CD4-positive, alpha-beta T cell treated with Interleukin-17A for 1 hour (primary cell): Measurements from ENCODE around the gene DCAF15.

Experiments used
- DNase-seq: peaks from one replicate; pipeline ENCODE4 v3.0.0-alpha.2; 2020

Gene DCAF15

GRCh38 chr19:13978351-13979243 lies 26.3 kb downstream of the DCAF15 start:
- DNase-seq: peak; percentile 50

DNA sequence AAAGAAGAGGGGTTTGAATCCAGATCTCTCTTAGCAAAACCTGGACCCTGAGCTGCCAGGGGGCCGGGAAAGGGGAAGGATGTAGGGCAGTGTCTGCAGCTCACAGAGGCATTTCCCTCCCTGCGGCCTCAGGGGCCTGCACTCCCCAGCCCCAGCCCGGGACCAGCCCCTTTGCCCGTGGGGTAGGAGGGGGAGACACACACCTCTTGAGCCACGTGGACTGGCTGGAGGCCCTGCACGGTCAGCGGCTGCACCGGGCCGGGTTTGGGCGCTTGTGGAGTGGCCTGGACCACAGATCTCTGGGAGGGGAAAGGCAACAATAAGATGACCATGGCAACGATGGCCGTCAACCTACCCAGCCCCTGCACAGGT lies 26.9 kb downstream of the DCAF15 start:
- DNase-seq: no peak

GRCh38 chr19:13979686-13980085 lies 27.4 kb downstream of the DCAF15 start:
- no peak for DNase-seq

DNA sequence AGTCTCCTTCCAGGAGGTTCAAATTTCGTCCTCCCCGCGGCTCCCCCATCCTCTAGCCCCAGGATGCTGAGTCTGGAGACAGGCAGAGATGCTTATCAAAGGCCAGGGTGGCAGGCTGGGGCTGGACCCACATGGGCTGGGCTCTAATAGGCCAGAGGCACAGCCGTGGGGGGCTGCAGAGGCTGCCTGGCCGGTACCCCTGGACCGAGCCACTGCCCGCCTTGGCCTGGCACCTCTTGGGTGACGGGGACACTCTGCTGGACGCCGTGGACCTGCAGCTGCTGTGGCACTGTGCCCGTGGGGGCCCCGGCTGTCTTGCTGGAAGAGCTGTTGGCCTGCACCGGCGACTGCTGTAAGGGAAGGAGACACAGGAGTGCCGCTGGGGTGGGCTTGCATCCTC lies 28.0 kb downstream of the DCAF15 start:
- no peak for DNase-seq

DNA sequence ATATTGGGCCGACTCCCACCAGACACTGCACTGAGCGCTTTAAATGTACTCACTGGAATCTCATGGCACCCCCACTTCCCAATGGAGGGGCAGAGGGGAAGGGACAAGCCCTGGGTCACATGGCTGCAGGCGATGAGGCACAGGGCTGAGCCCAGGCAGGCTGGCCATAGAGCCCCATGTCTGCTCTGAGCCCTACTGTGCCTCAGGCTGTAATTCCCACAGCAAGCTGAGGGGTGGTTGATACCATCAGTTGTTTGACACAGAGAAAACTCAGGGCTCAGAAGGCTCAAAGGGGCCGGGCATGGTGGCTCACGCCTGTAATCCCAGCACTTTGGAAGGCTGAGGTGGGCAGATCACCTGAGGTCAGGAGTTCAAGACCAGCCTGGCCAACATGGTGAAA lies 28.7 kb downstream of the DCAF15 start:
- no peak for DNase-seq

GRCh38 chr19:13981467-13981866 lies 29.2 kb downstream of the DCAF15 start:
- DNase-seq: no peak

DNA sequence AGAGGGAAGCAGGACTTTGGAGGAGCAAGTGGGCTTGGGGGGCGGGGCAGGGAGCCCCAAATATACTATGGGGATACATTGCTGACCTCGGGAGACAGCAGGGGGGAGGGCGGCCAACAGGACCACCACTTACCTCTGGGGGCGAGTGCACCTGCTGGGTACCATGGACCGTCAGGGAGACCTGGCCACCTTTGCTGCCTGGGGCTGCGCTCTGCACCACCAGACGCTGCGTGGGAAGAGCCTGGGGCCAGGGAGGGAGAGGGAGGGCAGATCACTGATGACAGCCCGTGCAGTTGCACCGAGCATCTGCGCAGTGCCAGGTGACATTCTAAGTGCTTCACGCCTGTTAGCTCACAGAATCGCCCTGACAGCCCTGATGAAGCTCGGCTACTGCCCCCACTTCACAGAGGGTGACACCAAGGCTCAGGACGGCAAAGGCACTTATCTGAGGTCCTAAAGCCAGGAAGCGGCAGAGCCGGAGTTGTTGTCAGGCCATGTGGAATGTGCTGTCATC lies 29.7 kb downstream of the DCAF15 start:
- no peak for DNase-seq

DNA sequence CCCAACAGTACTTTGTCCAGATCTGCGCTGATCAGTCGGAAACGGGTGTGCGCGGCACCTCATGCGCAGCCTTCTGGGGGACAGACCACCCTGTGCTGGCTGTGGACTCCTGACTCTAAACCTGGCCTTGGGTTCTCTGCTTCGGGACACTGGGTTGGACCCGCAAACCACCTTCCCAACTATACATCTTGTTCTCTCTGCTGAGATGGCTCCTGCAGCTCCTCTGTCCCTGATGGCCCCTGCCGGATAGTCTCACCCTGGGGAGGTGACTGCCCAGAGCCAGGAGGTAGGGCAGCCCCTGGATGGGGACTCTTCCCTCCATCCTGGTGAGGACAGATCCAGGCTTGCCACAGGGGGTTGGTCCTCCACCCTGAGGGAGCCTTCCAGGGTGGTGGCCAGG lies 30.5 kb downstream of the DCAF15 start:
- no peak for DNase-seq

- peak; percentile 58 for DNase-seq
These were observed 31.0 kb downstream of the DCAF15 start for GRCh38 chr19:13983213-13983889.

DNA sequence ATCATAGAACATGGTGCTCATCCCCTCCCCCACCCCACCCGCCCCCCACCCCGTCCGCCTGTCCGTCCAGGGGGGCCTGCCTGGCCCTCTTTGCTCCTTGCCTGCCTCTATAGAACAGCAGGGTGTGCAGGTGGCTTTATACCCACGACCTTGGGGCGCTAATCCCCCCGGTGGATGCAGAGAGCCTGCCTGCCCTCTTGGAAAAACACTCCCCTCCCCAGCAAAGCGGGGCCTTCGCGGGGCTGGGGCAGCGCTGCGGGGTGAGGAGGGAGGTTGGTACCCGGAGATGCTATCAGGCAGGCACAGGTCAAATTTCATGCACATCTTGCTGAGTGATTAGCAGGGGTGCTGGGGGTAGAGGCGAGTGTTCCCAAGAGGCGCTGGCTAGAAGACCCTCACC lies 31.9 kb downstream of the DCAF15 start:
- no peak for DNase-seq

DNA sequence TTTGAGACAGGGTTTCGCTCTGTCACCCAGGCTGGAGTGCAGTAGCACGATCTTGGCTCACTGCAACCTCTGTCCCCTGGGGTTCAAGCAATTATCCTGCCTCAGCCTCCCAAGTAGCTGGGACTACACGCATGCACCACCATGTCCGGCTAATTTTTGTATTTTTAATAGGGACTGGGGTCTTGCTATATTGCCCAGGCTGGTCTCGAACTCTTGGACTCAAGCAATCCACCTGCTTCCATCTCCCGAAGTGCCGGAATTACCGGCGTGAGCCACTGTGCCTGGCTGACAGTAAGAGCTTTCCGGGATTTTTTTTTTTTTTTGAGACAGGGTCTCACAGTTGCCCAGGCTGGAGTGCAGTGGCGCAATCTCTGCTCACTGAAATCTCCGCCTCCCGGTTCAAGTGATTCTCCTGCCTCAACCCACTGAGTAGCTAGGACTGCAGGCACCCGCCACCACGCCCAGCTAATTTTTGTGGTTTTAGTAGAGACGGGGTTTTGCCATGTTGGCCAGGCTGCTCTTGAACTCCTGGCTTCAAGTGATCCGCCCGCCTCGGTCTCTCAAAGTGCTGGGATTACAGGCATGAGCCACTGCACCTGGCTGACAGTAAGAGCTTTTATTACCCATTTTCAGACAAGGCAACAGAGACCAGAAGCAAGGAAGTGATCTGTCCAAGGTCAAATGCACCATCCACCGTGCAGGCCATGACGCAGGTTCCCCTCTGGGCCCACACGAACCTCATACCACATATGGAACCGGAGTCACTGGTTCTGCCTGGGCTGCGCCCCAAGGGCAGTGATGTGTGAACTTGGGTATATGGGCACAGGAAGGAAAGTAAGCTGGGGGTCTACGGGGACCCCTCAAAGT lies 32.8 kb downstream of the DCAF15 start:
- peak; percentile 49 for DNase-seq

DNA sequence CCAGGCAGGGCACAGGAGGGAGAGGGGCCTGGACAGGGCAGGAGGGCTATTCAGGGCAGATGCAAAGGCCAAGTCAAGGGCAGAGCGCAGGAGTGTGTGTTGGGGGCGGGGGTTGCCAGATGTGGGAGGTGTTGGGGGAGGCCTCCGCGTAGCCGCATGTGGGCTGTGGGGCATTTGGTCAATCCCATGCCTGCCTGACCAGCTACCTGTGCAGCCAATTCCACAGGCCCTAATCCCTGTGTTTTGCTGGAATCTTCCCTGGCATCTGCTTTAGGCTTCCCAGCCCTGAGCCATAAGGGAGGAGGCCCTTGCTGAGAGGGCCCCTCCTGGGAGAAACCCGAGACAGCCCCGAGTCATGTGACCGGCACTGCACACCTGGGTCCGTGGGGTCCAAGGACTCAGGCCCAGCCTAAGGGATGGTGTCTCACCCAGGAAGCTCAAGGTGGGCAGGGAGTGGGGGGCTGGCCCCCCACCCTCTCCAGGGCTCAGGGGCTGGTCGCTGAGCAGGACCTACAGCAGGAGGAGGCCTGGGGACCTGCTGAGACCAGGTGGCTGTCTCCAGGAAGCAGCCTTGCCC lies 33.5 kb downstream of the DCAF15 start:
- no peak for DNase-seq

DNA sequence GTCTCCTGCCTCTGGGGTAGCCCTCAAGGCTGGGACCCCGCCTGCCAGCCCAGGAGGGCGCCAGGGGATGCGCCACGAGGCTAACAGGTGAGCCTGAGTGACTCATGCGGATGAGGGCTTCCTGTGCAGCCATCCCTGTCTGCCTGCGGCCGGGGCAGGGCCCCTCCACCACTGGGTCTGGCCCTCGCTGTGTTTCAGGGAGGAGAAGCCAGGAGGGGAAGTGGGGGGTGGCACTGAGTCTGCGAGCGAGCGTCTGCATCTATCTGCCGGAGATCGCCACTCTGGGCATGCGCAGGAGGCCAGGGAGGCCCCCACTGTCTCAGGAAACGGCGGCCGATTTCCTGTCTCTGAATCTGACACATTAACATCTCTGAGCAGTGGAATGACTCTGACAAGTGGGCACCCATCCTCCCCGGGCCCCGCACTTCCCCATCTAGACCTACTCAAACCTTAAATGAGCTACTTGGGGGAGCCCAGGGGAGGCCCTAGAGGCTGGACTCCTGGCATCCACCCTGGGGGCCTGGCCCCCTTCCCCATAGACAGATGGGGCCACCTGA lies 34.1 kb downstream of the DCAF15 start:
- DNase-seq: peak; percentile 99

GRCh38 chr19:13987101-13987890 lies 35.0 kb downstream of the DCAF15 start:
- peak; percentile 13 for DNase-seq

DNA sequence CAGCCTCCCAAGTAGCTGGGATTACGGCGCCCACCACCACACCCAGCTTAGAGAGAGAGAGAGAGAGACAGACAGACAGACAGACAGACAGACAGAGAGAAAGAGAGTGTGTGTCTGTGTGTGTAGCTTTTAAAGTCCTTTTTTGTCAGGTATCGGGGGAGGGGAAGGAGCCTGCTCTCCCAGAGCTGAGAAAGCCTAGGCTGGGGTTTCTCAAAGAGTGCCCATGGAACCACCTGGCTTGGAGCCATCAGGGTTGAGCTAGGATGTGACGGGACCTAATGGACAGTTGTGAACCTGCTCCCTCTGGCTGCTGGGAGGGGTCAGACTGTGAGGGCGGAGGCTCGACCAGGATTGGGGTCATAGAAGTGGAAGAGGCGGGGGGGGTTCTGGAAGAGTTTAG lies 37.2 kb downstream of the DCAF15 start:
- no peak for DNase-seq

GRCh38 chr19:13990085-13990484 lies 37.8 kb downstream of the DCAF15 start:
- no peak for DNase-seq

GRCh38 chr19:13992025-13992424 lies 39.7 kb downstream of the DCAF15 start:
- DNase-seq: no peak

GRCh38 chr19:13993590-13994300 lies 41.4 kb downstream of the DCAF15 start:
- DNase-seq: peak; percentile 23

GRCh38 chr19:13995017-13995728 lies 42.9 kb downstream of the DCAF15 start:
- no peak for DNase-seq
